ENCODE results near the gene SPTBN5.

- TF ChIP-seq CTCF (IDR thresholded peaks at IDR 0.05) (no peak), POLR2A (IDR thresholded peaks at IDR 0.05; ENCODE audit: low read depth) (no peak)
Measured at GRCh38 chr15:41942886-41943285, 49.0 kb upstream of the SPTBN5 start.

Measured in esophagus muscularis mucosa (tissue), 3 donors.